OCI-LY3 (cell line): ENCODE data around the gene MACROD2.

ENCODE experiments used
- CTCF ChIP-seq: fragments of 200-600, 300-600 bp; sonication (generic); IDR thresholded peaks from 2 replicates; pipeline ENCODE4 v1.5.1; 2014; ENCODE audit warnings: antibody characterized with exemption, low read length, low read depth
- EZH2phosphoT487 ChIP-seq: fragments of 200-600 bp; shearing (Covaris generic); IDR thresholded peaks from 2 replicates; pipeline ENCODE4 v1.6.1; 2018; ENCODE audit warnings: antibody characterized with exemption, mixed run types, low read depth

- TF ChIP-seq CTCF (no peak), EZH2phosphoT487 (no peak)
Observed at GRCh38 chr20:15146948-15147347, 1151.6 kb downstream of the MACROD2 start.
